PC-9 (cell line): ENCODE results near the gene BRD3OS.

ENCODE experiments used
- CTCF ChIP-seq: fragments of 200-600 bp; sonication (generic); conservative IDR thresholded peaks from 2 replicates; pipeline ENCODE4 v1.6.1; 2017; ENCODE audit warnings: mixed run types, antibody characterized with exemption, mild to moderate bottlenecking, moderate library complexity
- EZH2 ChIP-seq: fragments of 200-600 bp; sonication (generic); IDR thresholded peaks from 2 replicates; pipeline ENCODE4 v1.8.0; 2017; ENCODE audit warnings: antibody characterized with exemption, low read depth

- TF ChIP-seq CTCF (no peak), EZH2 (no peak)
These were observed 38.4 kb upstream of the BRD3OS start for GRCh38 chr9:133986774-133987445.
